Erythroblast (primary cell): ENCODE measurements around the gene FAM117A.

ENCODE experiments used
- DNase-seq, 2 experiments: peaks; one replicate each; lab custom pipeline; 2025; lab: John Stamatoyannopoulos, UW
- GATA1 ChIP-seq: IDR thresholded peaks from 2 replicates; pipeline ENCODE4 v1.6.1; 2011; ENCODE audit warnings: low read depth, mild to moderate bottlenecking, control low read depth, low read length, moderate library complexity
- POLR2A ChIP-seq: IDR thresholded peaks from 2 replicates; pipeline ENCODE4 v1.6.1; 2011; ENCODE audit warnings: mild to moderate bottlenecking, low read length

The FAM117A gene

GRCh38 chr17:49755663-49756283 lies 8.2 kb downstream of the FAM117A start:
- no peak for TF ChIP-seq GATA1
- no peak for DNase-seq

GRCh38 chr17:49753959-49754391 lies 10.0 kb downstream of the FAM117A start:
- DNase-seq = peak; percentile 62 to 65
- TF ChIP-seq GATA1 = no peak
- no peak for TF ChIP-seq POLR2A

GRCh38 chr17:49752508-49752907 lies 11.4 kb downstream of the FAM117A start:
- TF ChIP-seq GATA1 = no peak
- TF ChIP-seq POLR2A = no peak
- DNase-seq = no peak

GRCh38 chr17:49749730-49750129 lies 14.2 kb downstream of the FAM117A start:
- no peak for DNase-seq
- TF ChIP-seq GATA1 (no peak), POLR2A (no peak)

GRCh38 chr17:49748791-49749190 lies 15.1 kb downstream of the FAM117A start:
- DNase-seq = no peak
- TF ChIP-seq POLR2A = no peak

GRCh38 chr17:49748223-49748622 lies 15.7 kb downstream of the FAM117A start:
- TF ChIP-seq GATA1 (no peak), POLR2A (no peak)
- DNase-seq = no peak

GRCh38 chr17:49747632-49748031 lies 16.3 kb downstream of the FAM117A start:
- DNase-seq = no peak
- TF ChIP-seq GATA1 = no peak
- no peak for TF ChIP-seq POLR2A

GRCh38 chr17:49746791-49747490 lies 17.0 kb downstream of the FAM117A start:
- DNase-seq = no peak
- TF ChIP-seq POLR2A (no peak), GATA1 (no peak)

GRCh38 chr17:49745175-49746139 lies 18.5 kb downstream of the FAM117A start:
- no peak for DNase-seq
- TF ChIP-seq POLR2A (no peak), GATA1 (no peak)

- DNase-seq = no peak
- TF ChIP-seq GATA1 = no peak
Measured at GRCh38 chr17:49742166-49742638, 21.7 kb downstream of the FAM117A start.

GRCh38 chr17:49741692-49742076 lies 22.2 kb downstream of the FAM117A start:
- TF ChIP-seq GATA1 = no peak
- no peak for TF ChIP-seq POLR2A
- no peak for DNase-seq

GRCh38 chr17:49741009-49741691 lies 22.8 kb downstream of the FAM117A start:
- TF ChIP-seq GATA1 = no peak
- TF ChIP-seq POLR2A = no peak
- peak in 1 of 2 experiments; percentile 63 for DNase-seq

GRCh38 chr17:49739641-49740271 lies 24.2 kb downstream of the FAM117A start:
- DNase-seq = peak; percentile 100
- peak; percentile 57 for TF ChIP-seq POLR2A
- TF ChIP-seq GATA1 = peak; percentile 98
